A549 (cell line): ENCODE data around the gene DCLRE1A.

Source experiments
- CEBPB ChIP-seq, 2 experiments: fragments of >200 bp in 1 of 2; sonication (Bioruptor Twin) in 1 of 2; formaldehyde crosslinking in 1 of 2; IDR thresholded peaks; 2 replicates each; pipeline ENCODE4 v1.6.1; 2012 to 2016
- KDM1A ChIP-seq: fragments of 200-600 bp; sonication (generic); IDR thresholded peaks from 2 replicates; pipeline ENCODE4 v1.6.1; 2016; ENCODE audit warnings: low read depth, mild to moderate bottlenecking
- POLR2A ChIP-seq: IDR thresholded peaks from 2 replicates; pipeline ENCODE4 v1.6.1; 2012; ENCODE audit warnings: mild to moderate bottlenecking, low read length
- RAD21 ChIP-seq, 2 experiments: fragments of >200 bp in 1 of 2; sonication (Bioruptor Twin) in 1 of 2; formaldehyde crosslinking in 1 of 2; IDR thresholded peaks in 1 of 2; conservative IDR thresholded peaks in 1 of 2; 2 replicates in 1 of 2; 3 replicates in 1 of 2; pipeline ENCODE4 v1.6.1; 2012 to 2018; ENCODE audit warnings: inconsistent platforms in 1 of 2
- RCOR1 ChIP-seq: fragments of 150-350 bp; IDR thresholded peaks from 2 replicates; pipeline ENCODE4 v1.6.1; 2014; ENCODE audit warnings: antibody characterized with exemption, low read length, low read depth
- RFX5 ChIP-seq: fragments of 450-650 bp; IDR thresholded peaks from 2 replicates; pipeline ENCODE4 v1.7.1; 2014; ENCODE audit warnings: antibody characterized with exemption, mild to moderate bottlenecking, moderate library complexity
- RNF2 ChIP-seq: fragments of 200-600 bp; sonication (generic); IDR thresholded peaks from 2 replicates; pipeline ENCODE4 v1.6.1; 2016; ENCODE audit warnings: low read depth, mild to moderate bottlenecking, antibody characterized with exemption, moderate library complexity, borderline replicate concordance
- SREBF2 ChIP-seq: fragments of 450-650 bp; IDR thresholded peaks from 2 replicates; pipeline ENCODE4 v1.6.1; 2014; ENCODE audit warnings: mild to moderate bottlenecking, moderate library complexity
- TF ChIP-seq, protein P1 (sequence below): fragments of >200 bp; sonication (Bioruptor Twin); formaldehyde crosslinking; IDR thresholded peaks from 3 replicates; pipeline ENCODE4 v1.5.1; 2016
- TF ChIP-seq, protein P2 (sequence below): fragments of 450-650 bp; IDR thresholded peaks from 2 replicates; pipeline ENCODE4 v1.6.1; 2014; ENCODE audit warnings: antibody characterized with exemption
- TF ChIP-seq, protein P3 (sequence below): IDR thresholded peaks from 2 replicates; pipeline ENCODE4 v1.6.1; 2012
- TF ChIP-seq, protein P4 (sequence below): fragments of 150-350 bp; IDR thresholded peaks from 2 replicates; pipeline ENCODE4 v1.6.1; 2014; ENCODE audit warnings: low read depth, mild to moderate bottlenecking, low read length

DNA sequence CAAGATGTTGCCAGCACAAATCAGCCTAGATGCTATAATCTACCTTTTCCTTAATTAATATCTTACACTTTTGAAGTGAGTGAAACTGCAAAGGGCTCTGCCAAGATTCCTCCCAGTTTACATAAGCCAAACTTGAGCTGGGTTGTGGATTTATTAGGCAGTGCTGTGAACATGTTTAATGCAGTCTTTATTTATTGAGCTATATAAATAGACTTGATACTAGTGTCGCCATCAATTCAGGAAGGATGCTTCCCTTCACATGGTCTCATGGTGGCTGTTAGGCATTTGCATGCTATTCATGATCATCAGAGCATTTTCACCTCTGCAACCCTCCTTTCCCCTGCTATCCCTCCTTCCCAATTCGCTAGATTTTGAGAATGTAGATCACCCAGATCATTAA, 62.2 kb downstream of the DCLRE1A start:
- TF ChIP-seq SREBF2 = no peak
- TF ChIP-seq, protein P1, sequence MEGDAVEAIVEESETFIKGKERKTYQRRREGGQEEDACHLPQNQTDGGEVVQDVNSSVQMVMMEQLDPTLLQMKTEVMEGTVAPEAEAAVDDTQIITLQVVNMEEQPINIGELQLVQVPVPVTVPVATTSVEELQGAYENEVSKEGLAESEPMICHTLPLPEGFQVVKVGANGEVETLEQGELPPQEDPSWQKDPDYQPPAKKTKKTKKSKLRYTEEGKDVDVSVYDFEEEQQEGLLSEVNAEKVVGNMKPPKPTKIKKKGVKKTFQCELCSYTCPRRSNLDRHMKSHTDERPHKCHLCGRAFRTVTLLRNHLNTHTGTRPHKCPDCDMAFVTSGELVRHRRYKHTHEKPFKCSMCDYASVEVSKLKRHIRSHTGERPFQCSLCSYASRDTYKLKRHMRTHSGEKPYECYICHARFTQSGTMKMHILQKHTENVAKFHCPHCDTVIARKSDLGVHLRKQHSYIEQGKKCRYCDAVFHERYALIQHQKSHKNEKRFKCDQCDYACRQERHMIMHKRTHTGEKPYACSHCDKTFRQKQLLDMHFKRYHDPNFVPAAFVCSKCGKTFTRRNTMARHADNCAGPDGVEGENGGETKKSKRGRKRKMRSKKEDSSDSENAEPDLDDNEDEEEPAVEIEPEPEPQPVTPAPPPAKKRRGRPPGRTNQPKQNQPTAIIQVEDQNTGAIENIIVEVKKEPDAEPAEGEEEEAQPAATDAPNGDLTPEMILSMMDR = no peak
- TF ChIP-seq, protein P2, sequence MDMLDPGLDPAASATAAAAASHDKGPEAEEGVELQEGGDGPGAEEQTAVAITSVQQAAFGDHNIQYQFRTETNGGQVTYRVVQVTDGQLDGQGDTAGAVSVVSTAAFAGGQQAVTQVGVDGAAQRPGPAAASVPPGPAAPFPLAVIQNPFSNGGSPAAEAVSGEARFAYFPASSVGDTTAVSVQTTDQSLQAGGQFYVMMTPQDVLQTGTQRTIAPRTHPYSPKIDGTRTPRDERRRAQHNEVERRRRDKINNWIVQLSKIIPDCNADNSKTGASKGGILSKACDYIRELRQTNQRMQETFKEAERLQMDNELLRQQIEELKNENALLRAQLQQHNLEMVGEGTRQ = no peak
- no peak for TF ChIP-seq CEBPB (IDR thresholded peaks at IDR 0.05)
- no peak for TF ChIP-seq KDM1A
- no peak for TF ChIP-seq RAD21 (conservative IDR thresholded peaks at IDR 0.05 in 1 of 2, IDR thresholded peaks at IDR 0.05 in 1 of 2)
- no peak for TF ChIP-seq POLR2A
- TF ChIP-seq, protein P3, sequence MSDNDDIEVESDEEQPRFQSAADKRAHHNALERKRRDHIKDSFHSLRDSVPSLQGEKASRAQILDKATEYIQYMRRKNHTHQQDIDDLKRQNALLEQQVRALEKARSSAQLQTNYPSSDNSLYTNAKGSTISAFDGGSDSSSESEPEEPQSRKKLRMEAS = no peak
- TF ChIP-seq RNF2 = no peak
- TF ChIP-seq RFX5 = no peak
- TF ChIP-seq, protein P4, sequence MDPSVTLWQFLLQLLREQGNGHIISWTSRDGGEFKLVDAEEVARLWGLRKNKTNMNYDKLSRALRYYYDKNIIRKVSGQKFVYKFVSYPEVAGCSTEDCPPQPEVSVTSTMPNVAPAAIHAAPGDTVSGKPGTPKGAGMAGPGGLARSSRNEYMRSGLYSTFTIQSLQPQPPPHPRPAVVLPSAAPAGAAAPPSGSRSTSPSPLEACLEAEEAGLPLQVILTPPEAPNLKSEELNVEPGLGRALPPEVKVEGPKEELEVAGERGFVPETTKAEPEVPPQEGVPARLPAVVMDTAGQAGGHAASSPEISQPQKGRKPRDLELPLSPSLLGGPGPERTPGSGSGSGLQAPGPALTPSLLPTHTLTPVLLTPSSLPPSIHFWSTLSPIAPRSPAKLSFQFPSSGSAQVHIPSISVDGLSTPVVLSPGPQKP = no peak
- TF ChIP-seq RCOR1 = no peak
